GM12878 (cell line): ENCODE results near the gene PLS1. TPM values are rescaled to one million over a fixed set of nuclear protein-coding genes. Genes with fewer than 3 reads are reported as not detected.

Experiments used
- ATAC-seq: fragments of 200-7000 bp; cut with Tn5 transposase; 3 replicates; pipeline ENCODE4 v1.9.1; 2020; ENCODE audit warnings: mild to moderate bottlenecking, moderate library complexity
- BruUV-seq: library from RNA; stranded (reverse); fragments of 400-500 nt; replicated peaks from 2 replicates; lab custom pipeline; 2021; lab: Mats Ljungman, UMichigan
- CTCF ChIA-PET: fragments of 300-600 bp; sonication (Branson Sonifier 250); formaldehyde crosslinking; extraction: SDS; loops from one replicate; lab custom pipeline; 2021; ENCODE audit warnings: inconsistent platforms; lab: Yijun Ruan, JAX
- POLR2A ChIA-PET: fragments of 350-600 bp; formaldehyde crosslinking; extraction: SDS; loops from one replicate; lab custom pipeline; 2021; ENCODE audit warnings: inconsistent platforms; lab: Charles Lee
- RAD21 ChIA-PET: fragments of 300-600 bp; sonication (Branson Sonifier 250); formaldehyde crosslinking; loops from one replicate; lab custom pipeline; 2023; ENCODE audit warnings: antibody characterized with exemption; ENCODE audit not compliant: unreplicated experiment; lab: Charles Lee
- SMC1A ChIA-PET: fragments of 300-600 bp; sonication (Branson Sonifier 250); formaldehyde crosslinking; loops from one replicate; lab custom pipeline; 2023; ENCODE audit not compliant: unreplicated experiment, uncharacterized antibody; lab: Charles Lee
- DNase-seq: peaks from one replicate; pipeline ENCODE4 v3.0.0-alpha.2; 2011; ENCODE audit warnings: low read depth, low spot score
- FAIRE-seq: peaks from 3 replicates; lab custom pipeline; 2011; peaks lifted over from hg19 to GRCh38; lab: Jason Lieb, UNC
- H2AFZ ChIP-seq: 2 replicates; pipeline ENCODE4 v1.6.0; 2011; ENCODE audit warnings: low read depth, low read length, control low read depth; ENCODE audit not compliant: control insufficient read depth
- H3K27ac ChIP-seq: 2 replicates; pipeline ENCODE4 v1.5.1; 2011; ENCODE audit warnings: control low read depth; ENCODE audit not compliant: control insufficient read depth, insufficient read depth
- H3K27me3 ChIP-seq, 2 experiments: replicated peaks in 1 of 2; 2 replicates each; pipeline versions ENCODE4 v1.6.0 to v1.6.1; 2011; ENCODE audit warnings: low read length in 1 of 2; ENCODE audit not compliant: control insufficient read depth in 2 of 2, insufficient read depth in 2 of 2
- H3K36me3 ChIP-seq, 2 experiments: 2 replicates each; pipeline ENCODE4 v1.5.1; 2011; ENCODE audit warnings: low read length in 1 of 2; ENCODE audit not compliant: control insufficient read depth in 2 of 2, insufficient read depth in 2 of 2
- H3K4me1 ChIP-seq: 2 replicates; pipeline ENCODE4 v1.6.1; 2011; ENCODE audit warnings: mild to moderate bottlenecking, low read length, moderate library complexity, mixed read lengths; ENCODE audit not compliant: control insufficient read depth, insufficient read depth
- H3K4me2 ChIP-seq: 2 replicates; pipeline ENCODE4 v1.6.0; 2011; ENCODE audit warnings: control low read depth; ENCODE audit not compliant: control insufficient read depth, insufficient read depth
- H3K4me3 ChIP-seq: fragments of 200-600 bp; sonication (generic); 2 replicates; pipeline ENCODE4 v1.5.1; 2016
- H3K79me2 ChIP-seq: 2 replicates; pipeline ENCODE4 v1.6.0; 2011; ENCODE audit warnings: low read length; ENCODE audit not compliant: control insufficient read depth, insufficient read depth
- H3K9ac ChIP-seq: 2 replicates; pipeline ENCODE4 v1.8.0; 2011; ENCODE audit warnings: low read length, control low read depth, mixed read lengths; ENCODE audit not compliant: control insufficient read depth, insufficient read depth
- H3K9me3 ChIP-seq: replicated peaks from 3 replicates; pipeline ENCODE4 v1.5.1; 2011; ENCODE audit warnings: mild to moderate bottlenecking, low read length; ENCODE audit not compliant: control insufficient read depth, insufficient read depth
- H4K20me1 ChIP-seq: 2 replicates; pipeline ENCODE4 v1.6.0; 2011; ENCODE audit not compliant: control insufficient read depth, insufficient read depth
- BRCA1 ChIP-seq: IDR thresholded peaks from 2 replicates; pipeline ENCODE4 v1.6.1; 2011; ENCODE audit warnings: low read depth, low read length, improper control_type of control experiment
- CBX3 ChIP-seq: fragments of 200-600 bp; sonication (generic); IDR thresholded peaks from 2 replicates; pipeline ENCODE4 v1.6.1; 2016; ENCODE audit warnings: low read depth, borderline replicate concordance
- CBX5 ChIP-seq: sonication (generic); IDR thresholded peaks from 2 replicates; pipeline ENCODE4 v1.6.1; 2016; ENCODE audit warnings: low read depth, moderate library complexity, mild to moderate bottlenecking, inconsistent platforms
- EED ChIP-seq: sonication (generic); IDR thresholded peaks from 2 replicates; pipeline ENCODE4 v1.6.1; 2016; ENCODE audit warnings: antibody characterized with exemption, low read depth
- EGR1 ChIP-seq, 2 experiments: IDR thresholded peaks; 1 replicate in 1 of 2; 2 replicates in 1 of 2; pipeline ENCODE4 v1.6.1; 2011 to 2012; ENCODE audit warnings: low read depth in 2 of 2, low read length in 2 of 2, borderline replicate concordance in 1 of 2, mild to moderate bottlenecking in 1 of 2, moderate library complexity in 1 of 2
- HDAC2 ChIP-seq: fragments of 200-600 bp; sonication (generic); IDR thresholded peaks from 2 replicates; pipeline ENCODE4 v1.6.1; 2017
- IRF4 ChIP-seq: IDR thresholded peaks from 2 replicates; pipeline ENCODE4 v1.6.1; 2011; ENCODE audit warnings: low read depth, low read length
- JUND ChIP-seq: IDR thresholded peaks from 2 replicates; pipeline ENCODE4 v1.6.1; 2012; ENCODE audit warnings: low read depth, mild to moderate bottlenecking, low read length, improper control_type of control experiment, moderate library complexity
- KAT2A ChIP-seq: conservative IDR thresholded peaks from 2 replicates; pipeline ENCODE4 v1.6.1; 2011; ENCODE audit warnings: low read depth, low read length; ENCODE audit not compliant: control insufficient read depth
- KDM1A ChIP-seq: fragments of 200-600 bp; sonication (generic); IDR thresholded peaks from 2 replicates; pipeline ENCODE4 v1.6.1; 2016; ENCODE audit warnings: borderline replicate concordance
- MAX ChIP-seq: IDR thresholded peaks from 2 replicates; pipeline ENCODE4 v1.6.1; 2012; ENCODE audit warnings: low read depth, low read length, improper control_type of control experiment
- MLLT1 ChIP-seq: fragments of 450-650 bp; IDR thresholded peaks from 2 replicates; pipeline ENCODE4 v1.6.1; 2016; ENCODE audit warnings: mild to moderate bottlenecking
- NBN ChIP-seq: fragments of 450-650 bp; IDR thresholded peaks from 2 replicates; pipeline ENCODE4 v1.6.1; 2016
- POLR2AphosphoS5 ChIP-seq: IDR thresholded peaks from 2 replicates; pipeline ENCODE4 v1.6.1; 2011; ENCODE audit warnings: mild to moderate bottlenecking, low read length, inconsistent platforms
- RBBP5 ChIP-seq: fragments of 200-600 bp; sonication (generic); conservative IDR thresholded peaks from 2 replicates; pipeline ENCODE4 v1.6.1; 2016
- SMAD1 ChIP-seq: fragments of 450-650 bp; IDR thresholded peaks from 2 replicates; pipeline ENCODE4 v1.6.1; 2018; ENCODE audit warnings: mild to moderate bottlenecking, low read depth; ENCODE audit not compliant: partially characterized antibody
- WRNIP1 ChIP-seq: IDR thresholded peaks from 2 replicates; pipeline ENCODE4 v1.6.1; 2011; ENCODE audit warnings: low read depth, low read length, improper control_type of control experiment, borderline replicate concordance
- ZZZ3 ChIP-seq: IDR thresholded peaks from 2 replicates; pipeline ENCODE4 v1.6.1; 2011; ENCODE audit warnings: low read depth; ENCODE audit not compliant: control insufficient read depth, insufficient read length
- WGBS: methylation state at CpG from one replicate; pipeline ENCODE4 v1.1.6; 2016; ENCODE audit warnings: low lambda C conversion rate; ENCODE audit not compliant: insufficient replicate concordance, insufficient coverage; ENCODE audit errors: missing lambda C conversion rate; 5-methylcytosine and 5-hydroxymethylcytosine counted together
- in situ Hi-C: fragments of 300-500 bp; cut with MboI; formaldehyde crosslinking; loops from 9 replicates; pipeline ENCODE4 v1.14.3; 2018; ENCODE audit warnings: mixed read lengths
- intact Hi-C: fragments of 100-400 bp; cut with micrococcal nuclease; formaldehyde crosslinking; loops from one replicate; pipeline ENCODE4 v1.14.2; 2022; ENCODE audit not compliant: unreplicated experiment
- polyA plus RNA-seq, 11 experiments: library from polyadenylated mRNA; depleted of rRNA in 4 of 11; unstranded in 6 of 11; stranded (reverse) in 5 of 11; fragments of >200 nt; fragmentation: Nextera tagmentation in 4 of 11; fragmentation: Illumina TruSeq in 1 of 11; extraction: Ambion mirVana in 4 of 11; extraction: Trizol in 1 of 11; gene quantifications; 1 replicate in 1 of 11; 2 replicates in 10 of 11; pipeline versions ENCODE4 v1.2.1 to v1.2.3, GENCODE V29; 2011 to 2016; ENCODE audit warnings: inconsistent platforms in 2 of 11, missing spikeins in 2 of 11, low read depth in 1 of 11
- total RNA-seq, 4 experiments: library from RNA; depleted of rRNA in 3 of 4; stranded (reverse); fragments of >200 nt in 3 of 4; fragmentation: Illumina TruSeq in 1 of 4; extraction: Trizol in 1 of 4; gene quantifications; 2 replicates each; pipeline versions ENCODE4 v1.2.1 to v1.2.3, GENCODE V29; 2013 to 2021

The PLS1 gene
- total and polyA plus RNA-seq, 10 of the 15 experiments (the other 5 are each of a cell fraction or from before 2014, with no cell fraction given) = 0.59 to 11.7 (median 1.7) TPM

GRCh38 chr3:142706321-142707127, 110.3 kb downstream of the PLS1 start:
- in situ Hi-C loops = no loop called here
- no peaks in the 10 kb centered on the region for H3K79me2 ChIP-seq
- 67% methylated on average over 7 of the region's 7 CpGs for WGBS
- CTCF ChIA-PET = interaction anchor here (1.3 kb wide), 1 partner anchor 97 kb away, joined by 3 read pairs; no protein-coding TSS in a partner anchor
- H3K27ac ChIP-seq = no peak overlapping the region
- no peaks in the 10 kb centered on the region for H4K20me1 ChIP-seq
- H3K4me1 ChIP-seq = no peaks in the 10 kb centered on the region
- no peaks in the 10 kb centered on the region for H3K9me3 ChIP-seq
- H3K4me3 ChIP-seq = no peak overlapping the region
- DNase-seq = no peak
- H3K36me3 ChIP-seq = no peaks in the 10 kb centered on the region
- BruUV-seq = no TSS peak
- SMC1A ChIA-PET = no interaction called here
- intact Hi-C loops = no loop called here
- ATAC-seq = no peak
- no peak overlapping the region for H2AFZ ChIP-seq
- no peak for TF ChIP-seq HDAC2
- no peak for TF ChIP-seq MAX
- H3K27me3 ChIP-seq = no peaks in the 10 kb centered on the region
- FAIRE-seq = no peak
- RAD21 ChIA-PET = no interaction called here
- no peak overlapping the region for H3K9ac ChIP-seq
- H3K4me2 ChIP-seq = no peak overlapping the region
- POLR2A ChIA-PET = no interaction called here

- in situ Hi-C loops (no loop called here), intact Hi-C loops (no loop called here)
- no peak for ATAC-seq
- no peaks in the 10 kb centered on the region for H3K36me3 ChIP-seq
- BruUV-seq = no TSS peak
- H3K27ac ChIP-seq = no peak overlapping the region
- H4K20me1 ChIP-seq = no peaks in the 10 kb centered on the region
- H2AFZ ChIP-seq = no peak overlapping the region
- ChIA-PET RAD21 (no interaction called here), POLR2A (no interaction called here), CTCF (no interaction called here), SMC1A (interaction anchor here (0.5 kb wide), 1 partner anchor 45 kb away, joined by 3 read pairs; no protein-coding TSS in a partner anchor)
- no peak overlapping the region for H3K4me3 ChIP-seq
- no peaks in the 10 kb centered on the region for H3K4me1 ChIP-seq
- H3K79me2 ChIP-seq = no peaks in the 10 kb centered on the region
- no peaks in the 10 kb centered on the region for H3K9me3 ChIP-seq
- FAIRE-seq = no peak
- no peak overlapping the region for H3K9ac ChIP-seq
- DNase-seq = no peak
- H3K4me2 ChIP-seq = no peak overlapping the region
- H3K27me3 ChIP-seq = no peaks in the 10 kb centered on the region
- WGBS = 30% methylated on average over 5 of the region's 5 CpGs
- TF ChIP-seq MLLT1 (no peak), ZZZ3 (no peak), KDM1A (no peak), NBN (no peak), EGR1 (IDR thresholded peaks at IDR 0.05; ENCODE audit: borderline replicate concordance in 1 of 2, low read depth in 2 of 2, low read length in 2 of 2) (no peak), CBX5 (no peak), KAT2A (no peak), POLR2AphosphoS5 (no peak), IRF4 (no peak), CBX3 (no peak), JUND (no peak), BRCA1 (no peak), SMAD1 (no peak), EED (no peak), RBBP5 (no peak), WRNIP1 (no peak)
Observed at GRCh38 chr3:142709207-142709606, 113.0 kb downstream of the PLS1 start.
